ENCODE measurements around the gene INPP5D.
"Not testable (repeated sequence)": the region's sequence is repeated elsewhere in the genome, so short reads cannot be mapped to it uniquely, and the experiment has no call there.

INPP5D gene

GRCh38 chr2:233032551-233033320, 27.4 kb upstream of the INPP5D start, which contains the start of gene NEU2:
Gene NEU2, plus strand, starts transcription at chr2:233032672. Its CDS starts 0 bp downstream, at chr2:233032672.
- DNase-seq (ENCODE audit: low read depth in 2 of 2) = no peak

DNA sequence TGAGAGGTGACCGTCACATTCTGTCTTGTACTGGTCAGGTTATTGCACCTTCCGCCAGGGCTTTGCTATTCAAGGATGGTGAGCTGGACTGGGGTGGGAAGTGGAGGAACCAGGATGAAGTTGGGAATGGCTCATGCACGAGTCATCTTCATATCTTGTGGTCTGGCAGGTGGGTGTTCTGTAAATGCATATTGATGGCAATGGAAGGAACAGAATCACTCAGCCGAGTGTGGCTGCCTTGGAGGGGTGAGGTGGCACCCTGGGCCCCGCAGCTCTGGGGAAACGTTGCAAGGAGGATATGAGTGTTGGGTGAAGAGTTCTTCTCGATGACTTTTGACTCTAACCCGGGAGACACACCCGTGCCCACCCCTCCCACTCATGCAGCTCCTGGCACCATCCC, 26.5 kb upstream of the INPP5D start:
- no peak for DNase-seq (ENCODE audit: low read depth in 2 of 2)

- no peak for DNase-seq (ENCODE audit: low read depth in 2 of 2)
Measured at GRCh38 chr2:233034091-233034882, 25.9 kb upstream of the INPP5D start.

GRCh38 chr2:233035426-233036161, 24.5 kb upstream of the INPP5D start:
- no peak for DNase-seq (ENCODE audit: low read depth in 2 of 2)

DNA sequence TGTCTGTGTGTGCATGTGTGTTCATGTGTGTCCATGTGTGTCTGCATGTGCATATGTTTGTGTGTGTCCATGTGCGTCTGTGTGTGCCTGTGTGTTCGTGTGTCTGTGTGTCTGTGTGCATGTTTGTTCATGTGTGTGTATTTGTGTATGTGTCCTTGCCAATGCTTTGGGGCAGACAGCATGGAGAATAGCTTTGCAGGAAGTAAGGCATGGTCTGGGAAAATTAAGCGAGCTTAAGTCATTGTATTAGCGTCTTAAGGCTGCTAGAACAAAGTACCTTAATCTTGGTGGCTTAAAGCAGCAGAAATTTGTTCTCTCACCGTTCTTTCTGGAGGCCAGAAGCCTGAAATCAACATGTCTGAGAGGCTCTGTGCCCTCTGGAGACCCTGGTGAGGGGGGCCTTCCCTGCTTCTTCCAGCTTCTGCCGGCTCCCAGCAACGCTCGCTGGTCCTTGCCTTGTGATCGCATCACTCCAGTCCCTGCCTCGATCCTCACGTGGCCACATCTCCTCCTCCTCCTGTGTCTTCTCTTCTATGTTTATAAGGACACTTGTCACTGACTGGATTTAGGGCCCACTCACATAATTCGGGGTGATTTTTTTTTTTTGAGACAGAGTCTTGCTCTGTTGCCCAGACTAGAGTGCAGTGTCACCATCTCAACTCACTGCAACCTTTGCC, 23.8 kb upstream of the INPP5D start:
- DNase-seq (ENCODE audit: low read depth in 2 of 2) = no peak

GRCh38 chr2:233037078-233037477, 23.1 kb upstream of the INPP5D start:
- DNase-seq (ENCODE audit: low read depth in 2 of 2) = no peak

- no peak for DNase-seq (ENCODE audit: low read depth in 2 of 2)
Measured at GRCh38 chr2:233039212-233039845, 20.8 kb upstream of the INPP5D start.

GRCh38 chr2:233039846-233040530, 20.2 kb upstream of the INPP5D start:
- no peak for DNase-seq (ENCODE audit: low read depth in 2 of 2)

- DNase-seq (ENCODE audit: low read depth in 2 of 2) = no peak
Measured at GRCh38 chr2:233040571-233040970, 19.6 kb upstream of the INPP5D start.

GRCh38 chr2:233041722-233042323, 18.3 kb upstream of the INPP5D start:
- no peak for DNase-seq (ENCODE audit: low read depth in 2 of 2)

- DNase-seq (ENCODE audit: low read depth in 2 of 2) = no peak
Measured at GRCh38 chr2:233042549-233042948, 17.6 kb upstream of the INPP5D start.

- DNase-seq (ENCODE audit: low read depth in 2 of 2) = no peak
Measured at GRCh38 chr2:233044974-233045605, 15.1 kb upstream of the INPP5D start.

DNA sequence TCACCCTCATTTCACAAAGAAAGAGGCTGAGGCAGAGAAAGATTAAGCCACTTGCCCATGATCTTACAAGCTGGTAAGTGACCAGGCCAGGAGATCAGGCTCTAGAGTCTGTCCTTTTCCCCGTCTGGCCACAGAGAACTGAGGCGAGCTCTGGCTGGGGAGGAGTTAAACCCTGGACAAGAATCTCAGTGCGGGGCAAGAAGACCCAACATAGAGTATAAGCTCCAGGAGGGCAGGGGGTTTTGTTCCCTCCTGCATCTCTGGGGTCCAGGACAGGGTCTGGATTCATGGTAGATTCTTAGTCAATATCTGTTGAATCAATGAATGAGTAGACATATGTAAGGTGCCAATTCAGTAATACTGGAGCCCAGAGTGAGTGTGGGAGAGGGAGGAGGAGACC, 12.9 kb upstream of the INPP5D start:
- DNase-seq (ENCODE audit: low read depth in 2 of 2) = no peak

- no peak for DNase-seq (ENCODE audit: low read depth in 2 of 2)
Measured at GRCh38 chr2:233047667-233048066, 12.5 kb upstream of the INPP5D start.

DNA sequence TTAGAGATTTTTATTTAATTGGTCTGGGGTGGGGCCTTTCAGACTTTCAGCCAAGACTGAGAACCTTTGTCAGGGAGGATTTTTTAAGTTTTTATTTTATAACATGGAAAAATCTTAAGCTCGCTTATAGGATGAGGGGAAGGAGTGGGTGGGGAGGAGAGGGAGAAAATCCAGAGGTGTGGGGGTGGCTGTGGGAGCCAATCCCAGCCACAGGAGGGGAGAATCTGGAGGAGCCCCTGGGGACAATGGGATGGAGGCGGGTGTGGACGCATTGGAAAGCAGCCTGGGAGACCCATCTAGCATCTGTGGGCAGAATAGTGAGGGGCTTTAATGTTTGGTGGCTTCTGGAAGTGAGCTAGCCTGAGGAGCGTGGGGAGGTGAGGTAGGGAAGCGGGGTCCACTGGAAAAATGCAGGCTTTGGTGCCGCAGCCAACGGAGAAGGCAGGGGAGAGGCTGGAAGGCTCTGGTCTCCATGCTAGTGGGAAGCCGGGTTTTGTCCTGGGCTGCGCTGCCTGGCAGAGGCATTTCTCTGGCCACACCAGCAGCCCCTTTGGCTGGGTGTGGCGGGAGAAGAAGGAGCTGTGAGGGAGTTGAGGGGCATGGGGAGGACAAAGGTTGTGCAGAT, 11.5 kb upstream of the INPP5D start:
- no peak for DNase-seq (ENCODE audit: low read depth in 2 of 2)

GRCh38 chr2:233049194-233049761, 10.9 kb upstream of the INPP5D start:
- no peak for DNase-seq (ENCODE audit: low read depth in 2 of 2)

DNA sequence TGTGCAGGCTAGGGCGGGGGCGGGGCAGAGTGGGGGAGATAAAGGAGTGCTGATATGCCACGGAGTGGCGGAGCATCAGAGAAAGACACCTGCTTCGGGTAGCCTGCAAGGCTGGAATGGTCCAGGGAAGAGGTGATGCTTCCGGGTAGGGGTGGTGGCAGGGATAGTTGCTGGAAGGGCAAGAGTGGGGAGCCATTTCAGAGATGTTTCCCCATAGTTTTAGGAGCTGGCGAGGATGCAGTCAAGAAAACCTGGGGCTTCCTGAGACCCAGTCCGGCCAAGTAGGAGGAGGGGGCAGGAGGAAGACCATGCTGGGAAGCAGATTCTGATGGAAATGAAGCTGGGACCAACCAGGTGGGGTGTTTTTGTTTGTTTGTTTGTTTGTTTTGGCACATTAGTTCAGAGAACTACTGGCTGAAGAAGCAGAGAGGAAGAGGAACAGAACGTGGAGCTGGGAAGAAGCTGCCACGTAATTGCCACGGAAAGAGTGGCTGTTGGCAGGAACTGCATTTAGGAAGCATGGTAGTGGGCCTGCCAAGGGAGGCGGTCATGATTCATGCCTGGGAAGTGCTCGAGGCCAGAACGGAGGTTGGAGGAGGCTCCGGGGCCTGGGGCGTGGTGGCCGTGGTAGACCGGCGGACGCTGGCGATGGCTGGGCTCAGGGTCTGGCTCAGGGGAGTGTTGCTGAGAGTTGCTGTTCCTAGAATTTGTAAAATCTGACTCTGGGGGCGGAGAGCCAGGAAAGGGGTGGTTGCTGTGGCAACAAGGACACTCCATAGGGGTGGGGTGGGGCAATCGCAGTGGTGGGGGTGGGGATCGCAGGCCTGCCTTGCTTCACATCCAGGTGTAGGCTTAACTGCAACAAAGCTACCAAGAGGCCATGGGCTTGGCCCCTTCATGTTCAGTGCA, 8.6 kb upstream of the INPP5D start:
- no peak for DNase-seq (ENCODE audit: low read depth in 2 of 2)

- not testable (repeated sequence) for DNase-seq (ENCODE audit: low read depth in 2 of 2)
Measured at GRCh38 chr2:233052517-233052916, 7.6 kb upstream of the INPP5D start.
